Neural progenitor cell (in vitro differentiated cells): ENCODE data around the gene PCDHGB4. TPM values are rescaled to one million over a fixed set of nuclear protein-coding genes. Genes with fewer than 3 reads are reported as not detected.

Experiments
- DNase-seq: peaks from one replicate; pipeline ENCODE4 v3.0.0-alpha.2; 2016; ENCODE audit warnings: low spot score
- H2AFZ ChIP-seq: fragments of 200-600 bp; sonication (generic); replicated peaks from 2 replicates; pipeline ENCODE4 v1.6.1; 2016; ENCODE audit warnings: antibody characterized with exemption
- H3F3A ChIP-seq: fragments of 200-600 bp; sonication (generic); 2 replicates; pipeline ENCODE4 v1.6.1; 2016; ENCODE audit warnings: antibody characterized with exemption, low read depth
- H3K27ac ChIP-seq: fragments of 200-600 bp; sonication (generic); 2 replicates; pipeline ENCODE4 v1.5.1; 2016; ENCODE audit warnings: mild to moderate bottlenecking
- H3K27me3 ChIP-seq: fragments of 200-600 bp; sonication (generic); 2 replicates; pipeline ENCODE4 v1.6.1; 2016; ENCODE audit warnings: mild to moderate bottlenecking, moderate library complexity
- H3K36me3 ChIP-seq: fragments of 200-600 bp; sonication (generic); 2 replicates; pipeline ENCODE4 v1.5.1; 2016
- H3K4me1 ChIP-seq: fragments of 200-600 bp; sonication (generic); 2 replicates; pipeline ENCODE4 v1.6.1; 2016; ENCODE audit warnings: mixed run types
- H3K4me2 ChIP-seq: fragments of 200-600 bp; sonication (generic); 2 replicates; pipeline ENCODE4 v1.6.1; 2016
- H3K4me3 ChIP-seq: fragments of 200-600 bp; sonication (generic); 2 replicates; pipeline ENCODE4 v1.5.1; 2016
- H3K79me2 ChIP-seq: fragments of 200-600 bp; sonication (generic); 2 replicates; pipeline ENCODE4 v1.6.1; 2016; ENCODE audit warnings: low read depth
- H3K9ac ChIP-seq: fragments of 200-600 bp; sonication (generic); 2 replicates; pipeline ENCODE4 v1.6.1; 2016
- H3K9me3 ChIP-seq: fragments of 200-600 bp; sonication (generic); 2 replicates; pipeline ENCODE4 v1.5.1; 2016; ENCODE audit warnings: low read depth
- H4K20me1 ChIP-seq: fragments of 200-600 bp; sonication (generic); 2 replicates; pipeline ENCODE4 v1.6.1; 2016; ENCODE audit warnings: low read depth
- H3K27ac Mint-ChIP-seq: 3 replicates; pipeline ENCODE4 v1.8.0; 2021; ENCODE audit warnings: mixed read lengths
- H3K27me3 Mint-ChIP-seq: 2 replicates; pipeline ENCODE4 v1.8.0; 2022; ENCODE audit warnings: low read depth, mild to moderate bottlenecking, inconsistent platforms, moderate library complexity, mixed read lengths; ENCODE audit not compliant: insufficient read depth
- H3K36me3 Mint-ChIP-seq: 3 replicates; pipeline ENCODE4 v1.8.0; 2021; ENCODE audit warnings: mixed read lengths
- H3K4me1 Mint-ChIP-seq: 3 replicates; pipeline ENCODE4 v1.8.0; 2021; ENCODE audit warnings: mixed read lengths
- H3K4me3 Mint-ChIP-seq: 3 replicates; pipeline ENCODE4 v1.8.0; 2021; ENCODE audit warnings: mild to moderate bottlenecking, moderate library complexity, mixed read lengths
- H3K9me3 Mint-ChIP-seq: 3 replicates; pipeline ENCODE4 v1.8.0; 2020; ENCODE audit warnings: mixed read lengths
- EZH2 ChIP-seq: fragments of 200-600 bp; sonication (generic); IDR thresholded peaks from 2 replicates; pipeline ENCODE4 v1.6.1; 2017; ENCODE audit warnings: antibody characterized with exemption, mild to moderate bottlenecking, moderate library complexity
- EZH2phosphoT487 ChIP-seq: fragments of 200-600 bp; sonication (generic); IDR thresholded peaks from 2 replicates; pipeline ENCODE4 v1.6.1; 2017; ENCODE audit warnings: antibody characterized with exemption
- total RNA-seq: library from RNA; depleted of rRNA; stranded (reverse); fragments of >200 nt; gene quantifications from 2 replicates; pipeline ENCODE4 v1.2.3, GENCODE V29; 2015; ENCODE audit warnings: low replicate concordance
- TF ChIP-seq, protein P1 (sequence below): fragments of 200-600 bp; sonication (generic); IDR thresholded peaks from 2 replicates; pipeline ENCODE4 v1.5.1; 2017; ENCODE audit warnings: antibody characterized with exemption, mild to moderate bottlenecking

The PCDHGB4 gene
- total RNA-seq, 1 donor from 2014 or later, result 10.4 TPM

DNA sequence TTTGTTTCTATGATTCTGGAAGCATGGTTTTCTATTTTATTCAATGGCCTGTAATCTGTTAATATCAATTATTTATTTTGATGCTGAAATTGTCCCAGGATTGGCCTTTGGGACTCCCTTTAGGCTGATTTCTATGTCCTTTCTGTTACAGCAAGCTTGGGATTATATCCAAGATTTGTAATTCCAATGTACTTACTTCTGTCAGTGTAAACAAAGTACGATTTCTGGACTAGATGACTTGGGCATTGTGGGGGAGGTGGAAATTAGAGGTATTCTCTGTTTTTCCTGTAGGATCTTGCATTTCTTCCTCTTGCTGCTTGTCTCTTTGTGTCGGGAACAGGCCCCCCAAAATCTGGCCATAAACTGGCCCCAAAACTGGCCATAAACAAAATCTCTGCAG, 46.5 kb downstream of the PCDHGB4 start:
- Mint-ChIP-seq H3K27ac (no peak overlapping the region), H3K9me3 (peaks cover 72% of the 10 kb centered on the region), H3K36me3 (peaks cover 53% of the 10 kb centered on the region), H3K27me3 (peaks cover 13% of the 10 kb centered on the region), H3K4me3 (no peak overlapping the region), H3K4me1 (no peaks in the 10 kb centered on the region)
- no peaks in the 10 kb centered on the region for H3K4me1 ChIP-seq
- no peaks in the 10 kb centered on the region for H3K79me2 ChIP-seq
- no peak for DNase-seq
- H3K27ac ChIP-seq, result no peak overlapping the region
- H3K36me3 ChIP-seq, result peaks cover 14% of the 10 kb centered on the region
- H3K4me2 ChIP-seq, result no peak overlapping the region
- H3F3A ChIP-seq, result peaks cover 17% of the 10 kb centered on the region
- TF ChIP-seq, protein P1, sequence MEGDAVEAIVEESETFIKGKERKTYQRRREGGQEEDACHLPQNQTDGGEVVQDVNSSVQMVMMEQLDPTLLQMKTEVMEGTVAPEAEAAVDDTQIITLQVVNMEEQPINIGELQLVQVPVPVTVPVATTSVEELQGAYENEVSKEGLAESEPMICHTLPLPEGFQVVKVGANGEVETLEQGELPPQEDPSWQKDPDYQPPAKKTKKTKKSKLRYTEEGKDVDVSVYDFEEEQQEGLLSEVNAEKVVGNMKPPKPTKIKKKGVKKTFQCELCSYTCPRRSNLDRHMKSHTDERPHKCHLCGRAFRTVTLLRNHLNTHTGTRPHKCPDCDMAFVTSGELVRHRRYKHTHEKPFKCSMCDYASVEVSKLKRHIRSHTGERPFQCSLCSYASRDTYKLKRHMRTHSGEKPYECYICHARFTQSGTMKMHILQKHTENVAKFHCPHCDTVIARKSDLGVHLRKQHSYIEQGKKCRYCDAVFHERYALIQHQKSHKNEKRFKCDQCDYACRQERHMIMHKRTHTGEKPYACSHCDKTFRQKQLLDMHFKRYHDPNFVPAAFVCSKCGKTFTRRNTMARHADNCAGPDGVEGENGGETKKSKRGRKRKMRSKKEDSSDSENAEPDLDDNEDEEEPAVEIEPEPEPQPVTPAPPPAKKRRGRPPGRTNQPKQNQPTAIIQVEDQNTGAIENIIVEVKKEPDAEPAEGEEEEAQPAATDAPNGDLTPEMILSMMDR, result no peak
- no peak for TF ChIP-seq EZH2
- TF ChIP-seq EZH2phosphoT487, result no peak
- H4K20me1 ChIP-seq, result no peaks in the 10 kb centered on the region
- H3K9ac ChIP-seq, result no peak overlapping the region
- no peak overlapping the region for H2AFZ ChIP-seq
- no peak overlapping the region for H3K4me3 ChIP-seq
- H3K9me3 ChIP-seq, result peaks cover 21% of the 10 kb centered on the region
- H3K27me3 ChIP-seq, result no peaks in the 10 kb centered on the region

DNA sequence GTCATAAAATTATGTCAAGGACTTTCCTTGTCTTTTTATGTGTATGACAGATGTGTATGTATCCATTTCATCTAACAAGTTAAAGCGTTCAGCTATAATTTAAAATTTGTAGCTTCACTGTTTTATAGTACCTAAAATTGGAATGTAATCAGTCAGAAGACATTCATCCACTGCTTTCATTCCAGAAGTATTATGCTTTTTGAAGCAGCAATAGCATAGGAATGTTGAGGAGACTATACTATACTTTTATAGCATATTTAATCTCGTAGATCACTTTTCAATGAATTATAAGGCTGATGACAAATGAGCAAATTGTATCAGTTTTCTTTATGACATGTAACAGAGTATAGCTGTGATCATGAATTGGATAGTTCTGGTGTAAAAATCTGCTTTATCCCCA, 49.7 kb downstream of the PCDHGB4 start:
- Histone ChIP-seq H3K4me1 (no peaks in the 10 kb centered on the region), H4K20me1 (no peaks in the 10 kb centered on the region), H3F3A (no peaks in the 10 kb centered on the region), H3K79me2 (no peaks in the 10 kb centered on the region), H3K4me2 (no peak overlapping the region), H3K9ac (no peak overlapping the region), H3K4me3 (no peak overlapping the region), H3K9me3 (no peaks in the 10 kb centered on the region), H2AFZ (no peak overlapping the region), H3K27me3 (no peaks in the 10 kb centered on the region), H3K36me3 (no peaks in the 10 kb centered on the region), H3K27ac (no peak overlapping the region)
- Mint-ChIP-seq H3K4me1 (no peaks in the 10 kb centered on the region), H3K27me3 (peaks cover 9% of the 10 kb centered on the region), H3K9me3 (peaks cover 74% of the 10 kb centered on the region), H3K4me3 (no peak overlapping the region), H3K27ac (no peak overlapping the region), H3K36me3 (peaks cover 55% of the 10 kb centered on the region)
- TF ChIP-seq EZH2phosphoT487 (no peak), EZH2 (no peak)
- TF ChIP-seq, protein P1, result no peak
- no peak for DNase-seq

DNA sequence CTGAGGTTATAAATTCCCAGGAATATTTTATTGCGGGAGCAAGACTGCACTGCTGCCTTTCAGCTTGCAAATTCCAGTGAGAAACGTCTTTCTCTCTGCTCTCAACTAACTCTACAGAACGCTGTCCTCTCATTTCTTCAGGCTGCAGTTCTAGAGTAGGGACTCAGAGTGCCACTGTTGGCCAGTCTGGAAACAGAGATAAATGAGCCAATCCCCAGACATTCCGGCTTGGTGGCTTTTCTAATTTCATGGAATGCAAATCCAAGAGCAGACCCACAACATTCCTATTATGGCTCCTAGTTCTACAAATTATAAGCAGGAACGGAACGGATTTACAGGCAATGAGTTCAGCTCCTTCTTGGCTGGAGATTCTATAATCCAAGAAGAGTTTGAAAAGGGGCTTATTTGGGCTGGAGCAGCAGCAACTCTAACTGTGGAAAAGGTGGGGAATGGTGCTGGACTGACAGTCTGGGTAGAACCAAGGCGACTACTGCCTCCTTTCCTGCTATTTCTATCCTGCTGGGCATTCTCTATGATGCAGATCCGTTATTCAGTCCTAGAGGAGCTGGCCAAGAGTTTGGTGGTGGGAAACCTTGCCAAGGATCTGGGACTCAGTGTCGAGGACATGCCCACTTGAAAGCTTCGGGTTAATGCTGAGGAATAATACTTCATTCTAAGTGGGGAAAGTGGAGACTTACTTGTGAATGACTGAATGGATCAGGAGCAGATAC, 52.1 kb downstream of the PCDHGB4 start:
- Histone ChIP-seq H3K79me2 (no peaks in the 10 kb centered on the region), H3K27me3 (no peaks in the 10 kb centered on the region), H3K4me1 (no peaks in the 10 kb centered on the region), H3K4me3 (no peak overlapping the region), H2AFZ (no peak overlapping the region), H3K9me3 (no peaks in the 10 kb centered on the region), H4K20me1 (no peaks in the 10 kb centered on the region), H3K36me3 (no peaks in the 10 kb centered on the region), H3K4me2 (no peak overlapping the region), H3K27ac (no peak overlapping the region), H3K9ac (no peak overlapping the region), H3F3A (no peaks in the 10 kb centered on the region)
- H3K4me1 Mint-ChIP-seq, result no peaks in the 10 kb centered on the region
- peaks cover 74% of the 10 kb centered on the region for H3K9me3 Mint-ChIP-seq
- peaks cover 50% of the 10 kb centered on the region for H3K36me3 Mint-ChIP-seq
- peaks cover 2% of the 10 kb centered on the region for H3K27me3 Mint-ChIP-seq
- DNase-seq, result no peak
- no peak overlapping the region for H3K27ac Mint-ChIP-seq
- TF ChIP-seq, protein P1, result no peak
- TF ChIP-seq EZH2phosphoT487 (no peak), EZH2 (no peak)
- no peak overlapping the region for H3K4me3 Mint-ChIP-seq

Other genes with a start within 250 kb of the PCDHGB4 start
- 0.90 and 1.5 TPM in 2 replicates for gene PCDHB6, start 237.6 kb upstream of the PCDHGB4 start, total RNA-seq
- gene PCDHB7, start 215.1 kb upstream of the PCDHGB4 start, total RNA-seq, result 0.21 and 0.90 TPM in 2 replicates
- 0.31 TPM in 1 of 2 replicates, not detected in the other for gene PCDHB8, start 209.9 kb upstream of the PCDHGB4 start, total RNA-seq
- gene PCDHB16, start 205.3 kb upstream of the PCDHGB4 start, total RNA-seq, result 4.0 and 4.5 TPM in 2 replicates
- gene PCDHB9, start 200.5 kb upstream of the PCDHGB4 start, total RNA-seq, result 3.1 and 4.6 TPM in 2 replicates
- gene PCDHB10, start 195.3 kb upstream of the PCDHGB4 start, total RNA-seq, result 9.3 and 10.4 TPM in 2 replicates
- 3.8 and 4.0 TPM in 2 replicates for gene PCDHB11, start 188.1 kb upstream of the PCDHGB4 start, total RNA-seq
- gene PCDHB12, start 179.0 kb upstream of the PCDHGB4 start, total RNA-seq, result 3.0 and 3.8 TPM in 2 replicates
- gene PCDHB13, start 173.8 kb upstream of the PCDHGB4 start, total RNA-seq, result 2.4 and 3.0 TPM in 2 replicates
- gene PCDHB14, start 164.4 kb upstream of the PCDHGB4 start, total RNA-seq, result 7.2 and 7.4 TPM in 2 replicates
- 7.8 and 9.4 TPM in 2 replicates for gene PCDHB15, start 142.3 kb upstream of the PCDHGB4 start, total RNA-seq
- 0.22 and 0.96 TPM in 2 replicates for gene SLC25A2, start 83.6 kb upstream of the PCDHGB4 start, total RNA-seq
- gene TAF7, start 66.9 kb upstream of the PCDHGB4 start, total RNA-seq, result 121 and 157 TPM in 2 replicates
- gene PCDHGA1, start 57.2 kb upstream of the PCDHGB4 start, total RNA-seq, result 1.0 and 1.5 TPM in 2 replicates
- 0.37 and 0.71 TPM in 2 replicates for gene PCDHGA2, start 48.9 kb upstream of the PCDHGB4 start, total RNA-seq
- 0.34 and 0.54 TPM in 2 replicates for gene PCDHGA3, start 43.9 kb upstream of the PCDHGB4 start, total RNA-seq
- 3.6 and 4.3 TPM in 2 replicates for gene PCDHGB1, start 37.6 kb upstream of the PCDHGB4 start, total RNA-seq
- gene PCDHGA4, start 32.7 kb upstream of the PCDHGB4 start, total RNA-seq, result 2.3 and 2.4 TPM in 2 replicates
- gene PCDHGB2, start 27.7 kb upstream of the PCDHGB4 start, total RNA-seq, result 2.1 and 2.2 TPM in 2 replicates
- gene PCDHGA5, start 23.5 kb upstream of the PCDHGB4 start, total RNA-seq, result 0.71 and 1.3 TPM in 2 replicates
- gene PCDHGB3, start 17.5 kb upstream of the PCDHGB4 start, total RNA-seq, result 0.74 and 0.95 TPM in 2 replicates
- 0.77 and 1.4 TPM in 2 replicates for gene PCDHGA6, start 13.8 kb upstream of the PCDHGB4 start, total RNA-seq
- gene PCDHGA7, start 5.0 kb upstream of the PCDHGB4 start, total RNA-seq, result 0.81 and 1.1 TPM in 2 replicates
- gene PCDHGA8, start 4.9 kb downstream of the PCDHGB4 start, total RNA-seq, result 2.3 and 3.3 TPM in 2 replicates
- gene PCDHGB5, start 10.2 kb downstream of the PCDHGB4 start, total RNA-seq, result 2.0 and 3.7 TPM in 2 replicates
- 0.97 and 2.2 TPM in 2 replicates for gene PCDHGA9, start 15.1 kb downstream of the PCDHGB4 start, total RNA-seq
- 13.2 and 22.1 TPM in 2 replicates for gene PCDHGB6, start 20.3 kb downstream of the PCDHGB4 start, total RNA-seq
- 4.2 and 4.7 TPM in 2 replicates for gene PCDHGA10, start 25.3 kb downstream of the PCDHGB4 start, total RNA-seq
- 21.1 and 23.9 TPM in 2 replicates for gene PCDHGB7, start 30.0 kb downstream of the PCDHGB4 start, total RNA-seq
- gene PCDHGA11, start 33.4 kb downstream of the PCDHGB4 start, total RNA-seq, result 9.5 and 13.3 TPM in 2 replicates
- 0.79 and 2.2 TPM in 2 replicates for gene PCDHGA12, start 42.8 kb downstream of the PCDHGB4 start, total RNA-seq
- 14.7 and 17.2 TPM in 2 replicates for gene PCDHGC3, start 88.3 kb downstream of the PCDHGB4 start, total RNA-seq
- 5.0 and 10.4 TPM in 2 replicates for gene PCDHGC4, start 97.3 kb downstream of the PCDHGB4 start, total RNA-seq
- gene PCDHGC5, start 101.4 kb downstream of the PCDHGB4 start, total RNA-seq, result 0.43 and 1.3 TPM in 2 replicates
- 20.4 and 30.8 TPM in 2 replicates for gene DIAPH1, start 231.3 kb downstream of the PCDHGB4 start, total RNA-seq
- gene HDAC3, start 249.2 kb downstream of the PCDHGB4 start, total RNA-seq, result 57.3 and 83.2 TPM in 2 replicates
- gene RELL2, start 249.3 kb downstream of the PCDHGB4 start, total RNA-seq, result 0.30 and 3.9 TPM in 2 replicates